Trophoblast cell (in vitro differentiated cells and primary cell): ENCODE results near the gene TLR4.

Experiments
- DNase-seq, 2 donors: peaks; one replicate each; pipeline ENCODE4 v3.0.0-alpha.2; 2016
- H2AFZ ChIP-seq: 2 replicates; pipeline ENCODE4 v1.6.1; 2013; ENCODE audit warnings: low read length, moderate library complexity, mild to moderate bottlenecking; ENCODE audit not compliant: insufficient read depth, poor library complexity
- H2AK5ac ChIP-seq: 2 replicates; pipeline ENCODE4 v1.6.1; 2013; ENCODE audit warnings: mild to moderate bottlenecking, low read length
- H2BK120ac ChIP-seq: 2 replicates; pipeline ENCODE4 v1.6.1; 2013; ENCODE audit warnings: low read length, mild to moderate bottlenecking, moderate library complexity; ENCODE audit not compliant: insufficient read depth, poor library complexity
- H2BK12ac ChIP-seq: 2 replicates; pipeline ENCODE4 v1.6.1; 2013; ENCODE audit warnings: mild to moderate bottlenecking, low read length, moderate library complexity
- H2BK5ac ChIP-seq: 2 replicates; pipeline ENCODE4 v1.6.1; 2013; ENCODE audit warnings: low read length, low read depth, moderate library complexity, mild to moderate bottlenecking; ENCODE audit not compliant: poor library complexity
- H3K14ac ChIP-seq: 2 replicates; pipeline ENCODE4 v1.6.1; 2013; ENCODE audit warnings: mild to moderate bottlenecking, low read length
- H3K18ac ChIP-seq: 2 replicates; pipeline ENCODE4 v1.6.1; 2013; ENCODE audit warnings: mild to moderate bottlenecking, low read length
- H3K23ac ChIP-seq: 2 replicates; pipeline ENCODE4 v1.6.1; 2013; ENCODE audit warnings: low read length
- H3K27ac ChIP-seq: 2 replicates; pipeline ENCODE4 v1.5.1; 2013; ENCODE audit warnings: low read depth, mild to moderate bottlenecking, inconsistent platforms, low read length, moderate library complexity
- H3K27me3 ChIP-seq: 2 replicates; pipeline ENCODE4 v1.6.1; 2013; ENCODE audit warnings: inconsistent platforms, mild to moderate bottlenecking, low read length, moderate library complexity; ENCODE audit not compliant: insufficient read depth
- H3K36me3 ChIP-seq, 2 experiments: 1 replicate in 1 of 2; 2 replicates in 1 of 2; pipeline ENCODE4 v1.6.1; 2013; ENCODE audit warnings: low read length in 2 of 2, mild to moderate bottlenecking in 2 of 2, moderate library complexity in 1 of 2; ENCODE audit not compliant: insufficient read depth in 2 of 2, control insufficient read depth in 1 of 2
- H3K4ac ChIP-seq: 2 replicates; pipeline ENCODE4 v1.6.1; 2013; ENCODE audit warnings: low read depth, mild to moderate bottlenecking, low read length, moderate library complexity
- H3K4me1 ChIP-seq, 2 experiments: 1 replicate in 1 of 2; 2 replicates in 1 of 2; pipeline ENCODE4 v1.6.1; 2013; ENCODE audit warnings: low read length in 2 of 2, mild to moderate bottlenecking in 2 of 2, moderate library complexity in 1 of 2; ENCODE audit not compliant: insufficient read depth in 2 of 2, control insufficient read depth in 1 of 2
- H3K4me2 ChIP-seq: 2 replicates; pipeline ENCODE4 v1.6.1; 2013; ENCODE audit warnings: inconsistent platforms, mild to moderate bottlenecking, low read length, moderate library complexity
- H3K4me3 ChIP-seq: 2 replicates; pipeline ENCODE4 v1.5.1; 2013; ENCODE audit warnings: mild to moderate bottlenecking, low read depth, low read length, inconsistent platforms
- H3K79me1 ChIP-seq: one replicate; pipeline ENCODE4 v1.6.1; 2013; ENCODE audit warnings: low read length
- H3K79me2 ChIP-seq: 2 replicates; pipeline ENCODE4 v1.6.1; 2013; ENCODE audit warnings: low read length, mild to moderate bottlenecking; ENCODE audit not compliant: control insufficient read depth, insufficient read depth, poor library complexity
- H3K9ac ChIP-seq: 2 replicates; pipeline ENCODE4 v1.6.1; 2013; ENCODE audit warnings: mild to moderate bottlenecking, low read length
- H3K9me3 ChIP-seq: 2 replicates; pipeline ENCODE4 v1.6.1; 2013; ENCODE audit warnings: low read depth, mild to moderate bottlenecking, control low read depth, inconsistent platforms, low read length; ENCODE audit not compliant: insufficient read depth
- H4K12ac ChIP-seq: 2 replicates; pipeline ENCODE4 v1.6.1; 2013; ENCODE audit warnings: low read depth, mild to moderate bottlenecking, low read length, moderate library complexity
- H4K8ac ChIP-seq: 2 replicates; pipeline ENCODE4 v1.6.1; 2013; ENCODE audit warnings: low read depth, mild to moderate bottlenecking, low read length, moderate library complexity
- H4K91ac ChIP-seq: one replicate; pipeline ENCODE4 v1.6.1; 2013; ENCODE audit warnings: low read depth, mild to moderate bottlenecking, low read length, moderate library complexity
- WGBS: extraction: QIAGEN DNeasy Blood & Tissue Kit; methylation state at CpG from one replicate; pipeline ENCODE4 v1.1.7; 2013; ENCODE audit warnings: missing lambda C conversion rate; ENCODE audit not compliant: insufficient read length, insufficient coverage; ENCODE audit errors: extremely low coverage; 5-methylcytosine and 5-hydroxymethylcytosine counted together

Gene TLR4

GRCh38 chr9:117687532-117687931, 16.7 kb upstream of the TLR4 start:
- H3K4me2 ChIP-seq: no peak overlapping the region
- no peaks in the 10 kb centered on the region for H3K27me3 ChIP-seq
- H3K4ac ChIP-seq: no peak overlapping the region
- no peak overlapping the region for H2BK5ac ChIP-seq
- DNase-seq: no peak
- no peak overlapping the region for H3K9ac ChIP-seq
- no peak overlapping the region for H2BK12ac ChIP-seq
- no peak overlapping the region for H4K91ac ChIP-seq
- H3K4me3 ChIP-seq: no peak overlapping the region
- no peaks in the 10 kb centered on the region for H3K79me2 ChIP-seq
- no peak overlapping the region for H2AK5ac ChIP-seq
- no peak overlapping the region for H3K18ac ChIP-seq
- no peaks in the 10 kb centered on the region for H3K4me1 ChIP-seq
- H4K12ac ChIP-seq: no peak overlapping the region
- no peak overlapping the region for H2BK120ac ChIP-seq
- H3K9me3 ChIP-seq: no peaks in the 10 kb centered on the region
- WGBS: no CpG with 5 or more reads among the region's 2 CpGs
- H3K27ac ChIP-seq: no peak overlapping the region
- H4K8ac ChIP-seq: no peak overlapping the region
- H3K23ac ChIP-seq: no peak overlapping the region
- no peak overlapping the region for H2AFZ ChIP-seq
- no peaks in the 10 kb centered on the region for H3K36me3 ChIP-seq
- H3K79me1 ChIP-seq: no peaks in the 10 kb centered on the region
- no peak overlapping the region for H3K14ac ChIP-seq

GRCh38 chr9:117691367-117691766, 12.8 kb upstream of the TLR4 start:
- H2BK12ac ChIP-seq: no peak overlapping the region
- no peaks in the 10 kb centered on the region for H3K79me2 ChIP-seq
- H3K79me1 ChIP-seq: no peaks in the 10 kb centered on the region
- no peak overlapping the region for H3K4me3 ChIP-seq
- H4K8ac ChIP-seq: no peak overlapping the region
- H4K91ac ChIP-seq: no peak overlapping the region
- H2AFZ ChIP-seq: no peak overlapping the region
- no peak overlapping the region for H3K9ac ChIP-seq
- H2AK5ac ChIP-seq: no peak overlapping the region
- no peaks in the 10 kb centered on the region for H3K4me1 ChIP-seq
- no peak overlapping the region for H2BK120ac ChIP-seq
- H3K14ac ChIP-seq: no peak overlapping the region
- H3K23ac ChIP-seq: no peak overlapping the region
- no peaks in the 10 kb centered on the region for H3K27me3 ChIP-seq
- DNase-seq: no peak
- H4K12ac ChIP-seq: no peak overlapping the region
- no peak overlapping the region for H3K27ac ChIP-seq
- no peaks in the 10 kb centered on the region for H3K9me3 ChIP-seq
- no peak overlapping the region for H2BK5ac ChIP-seq
- H3K18ac ChIP-seq: no peak overlapping the region
- no peak overlapping the region for H3K4me2 ChIP-seq
- H3K4ac ChIP-seq: no peak overlapping the region
- no peaks in the 10 kb centered on the region for H3K36me3 ChIP-seq

- no peaks in the 10 kb centered on the region for H3K36me3 ChIP-seq
- H4K8ac ChIP-seq: no peak overlapping the region
- no peaks in the 10 kb centered on the region for H3K79me2 ChIP-seq
- H3K4me1 ChIP-seq: no peaks in the 10 kb centered on the region
- H3K23ac ChIP-seq: no peak overlapping the region
- WGBS: no CpG with 5 or more reads among the region's 2 CpGs
- H3K4me2 ChIP-seq: no peak overlapping the region
- H3K79me1 ChIP-seq: no peaks in the 10 kb centered on the region
- no peak overlapping the region for H3K18ac ChIP-seq
- no peak overlapping the region for H2BK5ac ChIP-seq
- no peak overlapping the region for H4K91ac ChIP-seq
- H4K12ac ChIP-seq: no peak overlapping the region
- peak; percentile 48 to 59 for DNase-seq
- H2BK120ac ChIP-seq: no peak overlapping the region
- no peak overlapping the region for H2AK5ac ChIP-seq
- H3K4me3 ChIP-seq: no peak overlapping the region
- no peak overlapping the region for H2AFZ ChIP-seq
- H2BK12ac ChIP-seq: no peak overlapping the region
- H3K14ac ChIP-seq: no peak overlapping the region
- H3K4ac ChIP-seq: no peak overlapping the region
- H3K9me3 ChIP-seq: no peaks in the 10 kb centered on the region
- H3K27ac ChIP-seq: no peak overlapping the region
- no peak overlapping the region for H3K9ac ChIP-seq
- no peaks in the 10 kb centered on the region for H3K27me3 ChIP-seq
These were observed 8.0 kb upstream of the TLR4 start for GRCh38 chr9:117696154-117696553.

GRCh38 chr9:117697046-117697445, 7.2 kb upstream of the TLR4 start:
- Histone ChIP-seq H2BK5ac (no peak overlapping the region), H4K12ac (no peak overlapping the region), H3K4me2 (no peak overlapping the region), H3K9ac (no peak overlapping the region), H3K27ac (no peak overlapping the region), H2AK5ac (no peak overlapping the region), H3K79me2 (no peaks in the 10 kb centered on the region), H2BK12ac (no peak overlapping the region), H3K27me3 (no peaks in the 10 kb centered on the region), H4K8ac (no peak overlapping the region), H3K4me1 (no peaks in the 10 kb centered on the region), H3K18ac (no peak overlapping the region), H3K9me3 (no peaks in the 10 kb centered on the region), H4K91ac (no peak overlapping the region), H3K4ac (no peak overlapping the region), H3K14ac (no peak overlapping the region), H3K79me1 (no peaks in the 10 kb centered on the region), H3K23ac (peak overlapping the region; percentile 41), H2AFZ (no peak overlapping the region), H3K36me3 (no peaks in the 10 kb centered on the region), H2BK120ac (no peak overlapping the region), H3K4me3 (no peak overlapping the region)
- DNase-seq: no peak
- WGBS: no CpG with 5 or more reads among the region's 1 CpG
